ENCODE data around the gene NCAN. TPM values are rescaled to one million over a fixed set of nuclear protein-coding genes. Genes with fewer than 3 reads are reported as not detected.

NCAN gene
- total and polyA plus RNA-seq, 9 of the 15 experiments (the other 6 are each of a cell fraction or from before 2014, with no cell fraction given) = 0.04 TPM; not detected in 8

DNA sequence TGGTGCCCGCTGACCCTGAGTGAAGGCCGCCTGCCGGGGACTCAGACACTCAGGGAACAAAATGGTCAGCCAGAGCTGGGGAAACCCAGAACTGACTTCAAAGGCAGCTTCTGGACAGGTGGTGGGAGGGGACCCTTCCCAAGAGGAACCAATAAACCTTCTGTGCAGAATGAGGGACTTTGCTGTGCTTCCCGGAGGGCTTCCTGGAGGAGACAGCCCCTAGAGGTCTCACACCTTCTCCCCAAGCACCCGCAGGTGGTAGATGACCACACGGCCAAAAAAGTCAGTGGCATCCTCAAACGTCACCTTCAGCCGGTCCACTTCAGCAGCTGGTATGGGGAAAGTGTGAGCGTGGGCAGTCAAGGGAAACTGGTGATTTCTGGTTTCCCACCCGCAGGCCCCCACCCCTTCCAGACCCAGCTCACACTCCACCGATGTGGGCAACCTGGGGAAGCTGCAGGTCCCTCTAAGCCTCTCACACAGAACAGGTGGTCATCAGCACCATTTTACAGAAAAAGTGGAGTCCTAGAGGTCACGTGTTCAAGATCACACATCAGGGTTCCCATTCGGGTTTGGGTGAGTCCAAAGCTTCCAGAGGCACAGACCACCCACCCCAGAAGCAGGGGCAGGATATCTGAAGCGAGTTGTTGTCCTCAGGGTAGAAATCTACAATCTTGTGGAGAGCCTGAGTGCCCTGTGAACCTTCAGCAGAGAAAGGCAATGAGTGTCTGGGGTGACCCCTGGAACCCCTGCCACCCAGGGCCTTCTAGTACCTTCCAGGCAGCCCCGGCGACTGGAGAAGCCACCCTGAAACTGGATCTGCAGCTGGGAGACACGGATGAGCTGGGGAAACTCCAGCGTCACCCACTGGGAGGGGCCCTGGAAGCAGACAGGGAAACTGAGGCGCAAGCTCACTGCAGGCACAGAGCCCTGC lies 9.8 kb upstream of the NCAN start (continued):
- TF ChIP-seq, protein P1, sequence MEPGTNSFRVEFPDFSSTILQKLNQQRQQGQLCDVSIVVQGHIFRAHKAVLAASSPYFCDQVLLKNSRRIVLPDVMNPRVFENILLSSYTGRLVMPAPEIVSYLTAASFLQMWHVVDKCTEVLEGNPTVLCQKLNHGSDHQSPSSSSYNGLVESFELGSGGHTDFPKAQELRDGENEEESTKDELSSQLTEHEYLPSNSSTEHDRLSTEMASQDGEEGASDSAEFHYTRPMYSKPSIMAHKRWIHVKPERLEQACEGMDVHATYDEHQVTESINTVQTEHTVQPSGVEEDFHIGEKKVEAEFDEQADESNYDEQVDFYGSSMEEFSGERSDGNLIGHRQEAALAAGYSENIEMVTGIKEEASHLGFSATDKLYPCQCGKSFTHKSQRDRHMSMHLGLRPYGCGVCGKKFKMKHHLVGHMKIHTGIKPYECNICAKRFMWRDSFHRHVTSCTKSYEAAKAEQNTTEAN (CRISPR knock-in tag; IDR thresholded peaks at IDR 0.05) = no peak
- TF ChIP-seq CC2D1A (IDR thresholded peaks at IDR 0.05) (no peak), BCOR (IDR thresholded peaks at IDR 0.05) (0 out of 2 replicates have a peak, but pooled peaks have one; percentile 9), RAD51 (IDR thresholded peaks at IDR 0.05; ENCODE audit: borderline replicate concordance, low read depth) (peak; percentile 66; the same call in 1 of the 2 replicates), CREB1 (IDR thresholded peaks at IDR 0.05) (0 out of 2 replicates have a peak, but pooled peaks have one; percentile 20), CREB1 (CRISPR knock-in tag; IDR thresholded peaks at IDR 0.05) (no peak)
- TF ChIP-seq, protein P2, sequence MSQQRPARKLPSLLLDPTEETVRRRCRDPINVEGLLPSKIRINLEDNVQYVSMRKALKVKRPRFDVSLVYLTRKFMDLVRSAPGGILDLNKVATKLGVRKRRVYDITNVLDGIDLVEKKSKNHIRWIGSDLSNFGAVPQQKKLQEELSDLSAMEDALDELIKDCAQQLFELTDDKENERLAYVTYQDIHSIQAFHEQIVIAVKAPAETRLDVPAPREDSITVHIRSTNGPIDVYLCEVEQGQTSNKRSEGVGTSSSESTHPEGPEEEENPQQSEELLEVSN (IDR thresholded peaks at IDR 0.05; ENCODE audit: borderline replicate concordance in 1 of 2, extremely low read depth in 1 of 2, insufficient read depth in 1 of 2, insufficient read length in 1 of 2, low read depth in 1 of 2, low read length in 1 of 2, poor library complexity in 1 of 2, severe bottlenecking in 1 of 2) = peak in 1 of 2 experiments; percentile 12
- TF ChIP-seq, protein P3, sequence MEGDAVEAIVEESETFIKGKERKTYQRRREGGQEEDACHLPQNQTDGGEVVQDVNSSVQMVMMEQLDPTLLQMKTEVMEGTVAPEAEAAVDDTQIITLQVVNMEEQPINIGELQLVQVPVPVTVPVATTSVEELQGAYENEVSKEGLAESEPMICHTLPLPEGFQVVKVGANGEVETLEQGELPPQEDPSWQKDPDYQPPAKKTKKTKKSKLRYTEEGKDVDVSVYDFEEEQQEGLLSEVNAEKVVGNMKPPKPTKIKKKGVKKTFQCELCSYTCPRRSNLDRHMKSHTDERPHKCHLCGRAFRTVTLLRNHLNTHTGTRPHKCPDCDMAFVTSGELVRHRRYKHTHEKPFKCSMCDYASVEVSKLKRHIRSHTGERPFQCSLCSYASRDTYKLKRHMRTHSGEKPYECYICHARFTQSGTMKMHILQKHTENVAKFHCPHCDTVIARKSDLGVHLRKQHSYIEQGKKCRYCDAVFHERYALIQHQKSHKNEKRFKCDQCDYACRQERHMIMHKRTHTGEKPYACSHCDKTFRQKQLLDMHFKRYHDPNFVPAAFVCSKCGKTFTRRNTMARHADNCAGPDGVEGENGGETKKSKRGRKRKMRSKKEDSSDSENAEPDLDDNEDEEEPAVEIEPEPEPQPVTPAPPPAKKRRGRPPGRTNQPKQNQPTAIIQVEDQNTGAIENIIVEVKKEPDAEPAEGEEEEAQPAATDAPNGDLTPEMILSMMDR (IDR thresholded peaks at IDR 0.05 in 2 of 3, conservative IDR thresholded peaks at IDR 0.05 in 1 of 3; ENCODE audit: insufficient read depth in 2 of 3, low read depth in 1 of 3, low read length in 3 of 3) = no peak

Data from K562 (cell line).